DND-41 (cell line): ENCODE data around the gene GLMN.

Source experiments
- EZH2 ChIP-seq: IDR thresholded peaks from 3 replicates; pipeline ENCODE4 v1.6.1; 2012; ENCODE audit warnings: borderline replicate concordance, low read depth, mild to moderate bottlenecking, moderate library complexity, low read length, inconsistent platforms; ENCODE audit not compliant: severe bottlenecking
- TF ChIP-seq, protein P1 (sequence below): IDR thresholded peaks from 2 replicates; pipeline ENCODE4 v1.5.1; 2012; ENCODE audit warnings: borderline replicate concordance, low read length, moderate library complexity, mild to moderate bottlenecking; ENCODE audit not compliant: poor library complexity, severe bottlenecking; ENCODE audit errors: extremely low read depth

DNA sequence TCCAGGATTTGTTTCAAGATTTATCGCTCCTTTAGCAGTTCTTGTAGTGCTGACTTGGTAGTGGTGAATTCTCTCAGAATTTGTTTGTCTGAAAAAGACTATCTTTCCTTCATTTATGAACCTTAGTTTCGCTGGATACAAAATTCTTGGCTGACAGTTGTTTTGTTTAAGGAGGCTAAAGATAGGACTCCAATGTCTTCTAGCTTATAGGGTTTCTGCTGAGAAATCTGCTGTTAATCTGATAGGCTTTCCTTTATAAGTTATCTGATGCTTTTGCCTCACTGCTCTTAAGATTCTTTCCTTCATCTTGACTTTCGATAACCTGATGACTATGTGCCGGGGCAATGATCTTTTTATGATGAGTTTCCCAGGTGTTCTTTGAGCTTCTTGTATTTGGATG lies 29.0 kb upstream of the GLMN start:
- TF ChIP-seq, protein P1, sequence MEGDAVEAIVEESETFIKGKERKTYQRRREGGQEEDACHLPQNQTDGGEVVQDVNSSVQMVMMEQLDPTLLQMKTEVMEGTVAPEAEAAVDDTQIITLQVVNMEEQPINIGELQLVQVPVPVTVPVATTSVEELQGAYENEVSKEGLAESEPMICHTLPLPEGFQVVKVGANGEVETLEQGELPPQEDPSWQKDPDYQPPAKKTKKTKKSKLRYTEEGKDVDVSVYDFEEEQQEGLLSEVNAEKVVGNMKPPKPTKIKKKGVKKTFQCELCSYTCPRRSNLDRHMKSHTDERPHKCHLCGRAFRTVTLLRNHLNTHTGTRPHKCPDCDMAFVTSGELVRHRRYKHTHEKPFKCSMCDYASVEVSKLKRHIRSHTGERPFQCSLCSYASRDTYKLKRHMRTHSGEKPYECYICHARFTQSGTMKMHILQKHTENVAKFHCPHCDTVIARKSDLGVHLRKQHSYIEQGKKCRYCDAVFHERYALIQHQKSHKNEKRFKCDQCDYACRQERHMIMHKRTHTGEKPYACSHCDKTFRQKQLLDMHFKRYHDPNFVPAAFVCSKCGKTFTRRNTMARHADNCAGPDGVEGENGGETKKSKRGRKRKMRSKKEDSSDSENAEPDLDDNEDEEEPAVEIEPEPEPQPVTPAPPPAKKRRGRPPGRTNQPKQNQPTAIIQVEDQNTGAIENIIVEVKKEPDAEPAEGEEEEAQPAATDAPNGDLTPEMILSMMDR = no peak
- TF ChIP-seq EZH2 = no peak
